Ishikawa (cell line): ENCODE measurements around the gene ADIG.

Experiments used
- CREB1 ChIP-seq: IDR thresholded peaks from 2 replicates; pipeline ENCODE4 v1.6.1; 2012; ENCODE audit warnings: low read depth
- RAD21 ChIP-seq: IDR thresholded peaks from 2 replicates; pipeline ENCODE4 v1.6.1; 2012; ENCODE audit warnings: low read depth
- TAF1 ChIP-seq: IDR thresholded peaks from 2 replicates; pipeline ENCODE4 v1.6.1; 2012; ENCODE audit warnings: low read depth, mild to moderate bottlenecking
- ZBTB7A ChIP-seq: IDR thresholded peaks from 2 replicates; pipeline ENCODE4 v1.6.1; 2012; ENCODE audit warnings: low read depth
- TF ChIP-seq, protein P1 (sequence below): IDR thresholded peaks from 2 replicates; pipeline ENCODE4 v1.6.1; 2012; ENCODE audit warnings: low read depth, mild to moderate bottlenecking
- TF ChIP-seq, protein P2 (sequence below): IDR thresholded peaks from 2 replicates; pipeline ENCODE4 v1.6.1; 2012

DNA sequence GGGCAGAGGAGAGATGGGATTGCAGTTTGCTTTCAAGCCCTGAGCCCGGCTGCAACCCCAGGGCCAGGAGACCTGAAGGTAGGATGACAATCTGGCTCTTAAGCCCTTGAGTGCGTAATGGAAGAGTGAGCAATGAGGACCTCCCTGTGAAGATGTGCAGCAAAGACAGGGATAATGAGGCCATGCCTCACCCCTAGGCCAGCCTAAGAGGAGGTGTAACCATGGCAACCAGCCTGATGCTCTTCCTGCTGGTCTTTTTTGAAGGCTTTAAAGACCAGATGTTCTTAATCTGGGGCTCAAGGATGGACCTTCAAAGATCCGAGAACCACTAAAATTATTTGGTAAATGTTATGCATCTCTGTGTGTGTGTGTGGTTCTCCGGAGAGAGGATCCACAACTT, 28.8 kb downstream of the ADIG start:
- TF ChIP-seq, protein P1, sequence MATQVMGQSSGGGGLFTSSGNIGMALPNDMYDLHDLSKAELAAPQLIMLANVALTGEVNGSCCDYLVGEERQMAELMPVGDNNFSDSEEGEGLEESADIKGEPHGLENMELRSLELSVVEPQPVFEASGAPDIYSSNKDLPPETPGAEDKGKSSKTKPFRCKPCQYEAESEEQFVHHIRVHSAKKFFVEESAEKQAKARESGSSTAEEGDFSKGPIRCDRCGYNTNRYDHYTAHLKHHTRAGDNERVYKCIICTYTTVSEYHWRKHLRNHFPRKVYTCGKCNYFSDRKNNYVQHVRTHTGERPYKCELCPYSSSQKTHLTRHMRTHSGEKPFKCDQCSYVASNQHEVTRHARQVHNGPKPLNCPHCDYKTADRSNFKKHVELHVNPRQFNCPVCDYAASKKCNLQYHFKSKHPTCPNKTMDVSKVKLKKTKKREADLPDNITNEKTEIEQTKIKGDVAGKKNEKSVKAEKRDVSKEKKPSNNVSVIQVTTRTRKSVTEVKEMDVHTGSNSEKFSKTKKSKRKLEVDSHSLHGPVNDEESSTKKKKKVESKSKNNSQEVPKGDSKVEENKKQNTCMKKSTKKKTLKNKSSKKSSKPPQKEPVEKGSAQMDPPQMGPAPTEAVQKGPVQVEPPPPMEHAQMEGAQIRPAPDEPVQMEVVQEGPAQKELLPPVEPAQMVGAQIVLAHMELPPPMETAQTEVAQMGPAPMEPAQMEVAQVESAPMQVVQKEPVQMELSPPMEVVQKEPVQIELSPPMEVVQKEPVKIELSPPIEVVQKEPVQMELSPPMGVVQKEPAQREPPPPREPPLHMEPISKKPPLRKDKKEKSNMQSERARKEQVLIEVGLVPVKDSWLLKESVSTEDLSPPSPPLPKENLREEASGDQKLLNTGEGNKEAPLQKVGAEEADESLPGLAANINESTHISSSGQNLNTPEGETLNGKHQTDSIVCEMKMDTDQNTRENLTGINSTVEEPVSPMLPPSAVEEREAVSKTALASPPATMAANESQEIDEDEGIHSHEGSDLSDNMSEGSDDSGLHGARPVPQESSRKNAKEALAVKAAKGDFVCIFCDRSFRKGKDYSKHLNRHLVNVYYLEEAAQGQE: no peak
- TF ChIP-seq, protein P2, sequence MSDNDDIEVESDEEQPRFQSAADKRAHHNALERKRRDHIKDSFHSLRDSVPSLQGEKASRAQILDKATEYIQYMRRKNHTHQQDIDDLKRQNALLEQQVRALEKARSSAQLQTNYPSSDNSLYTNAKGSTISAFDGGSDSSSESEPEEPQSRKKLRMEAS: no peak
- no peak for TF ChIP-seq RAD21
- no peak for TF ChIP-seq CREB1
- TF ChIP-seq ZBTB7A: no peak
- no peak for TF ChIP-seq TAF1
